ENCODE results near the gene EXD3.

The EXD3 gene

DNA sequence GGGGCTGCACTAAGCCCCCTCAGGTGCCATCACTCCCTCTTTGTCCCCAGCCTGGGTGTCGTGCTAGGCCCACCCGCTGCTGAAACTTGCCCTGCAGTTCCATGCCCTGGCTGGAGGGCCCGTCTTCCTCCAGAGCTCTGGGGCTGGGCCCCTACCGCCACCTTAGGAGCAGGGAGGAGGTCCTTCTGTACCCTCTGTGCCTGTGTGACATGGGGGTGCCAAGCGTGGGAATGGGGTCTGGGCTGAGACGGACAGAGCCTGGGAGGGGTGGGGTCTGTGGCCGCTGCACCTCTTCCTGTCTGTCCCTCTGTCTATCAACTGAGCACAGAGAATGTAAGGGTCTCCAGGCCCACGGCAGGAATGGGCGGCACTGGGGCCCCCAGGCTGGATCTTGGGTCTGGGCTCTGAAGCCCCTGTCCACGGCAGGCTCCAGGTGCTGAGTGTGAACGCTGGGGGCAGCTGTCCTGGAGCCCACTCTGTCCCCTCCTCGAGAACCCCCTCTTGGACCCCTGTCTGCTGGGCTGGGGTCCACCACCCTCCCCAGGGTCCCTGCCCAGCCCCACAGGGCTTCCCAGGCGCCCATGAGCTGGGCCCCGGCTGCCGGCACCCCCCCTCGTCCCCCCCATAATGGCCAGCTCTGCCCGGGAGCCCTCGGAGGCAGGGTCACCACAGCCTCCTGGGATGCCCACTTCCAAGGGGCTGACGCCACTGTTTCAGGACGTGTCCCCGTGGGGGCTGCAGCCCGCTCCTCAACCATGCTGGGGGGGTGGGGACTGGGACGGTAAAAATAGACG lies 105.0 kb downstream of the EXD3 start:
- DNase-seq (ENCODE audit: low read depth in 2 of 2) = no peak

DNA sequence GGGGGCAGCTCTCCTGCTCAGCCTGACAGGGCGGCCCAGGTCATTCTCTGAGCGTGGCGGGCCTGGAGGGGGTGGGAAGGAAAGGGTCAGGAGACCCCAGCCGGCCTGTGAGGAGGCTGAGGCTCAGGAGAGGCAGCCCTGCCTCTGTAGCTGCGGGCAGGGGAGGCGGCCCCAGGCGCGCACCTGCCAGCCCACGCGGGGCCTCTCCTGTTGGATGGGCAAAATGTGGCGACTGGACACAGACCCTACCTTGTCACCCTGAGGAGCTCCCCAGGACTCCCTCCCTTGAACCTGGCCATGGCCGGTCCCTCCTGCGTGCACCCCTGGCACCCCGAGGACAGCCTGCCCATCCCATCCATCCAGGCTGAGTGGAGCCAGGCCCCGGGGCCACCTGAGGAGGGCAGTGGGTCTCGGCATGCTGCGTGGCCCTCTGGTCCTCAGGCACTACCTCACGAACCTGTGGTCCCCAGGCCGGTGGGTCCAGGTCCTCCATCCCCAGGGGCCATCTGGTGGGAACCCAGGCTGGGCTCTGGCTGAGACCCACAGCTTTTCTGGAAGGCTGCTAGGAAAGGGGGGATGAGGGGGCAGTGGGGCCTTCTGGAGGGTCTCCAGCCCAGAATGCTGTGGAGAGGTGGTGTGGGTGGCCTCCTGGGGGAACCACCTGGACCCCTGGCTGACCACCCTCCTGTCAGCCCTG lies 105.8 kb downstream of the EXD3 start:
- DNase-seq (ENCODE audit: low read depth in 2 of 2) = no peak

DNA sequence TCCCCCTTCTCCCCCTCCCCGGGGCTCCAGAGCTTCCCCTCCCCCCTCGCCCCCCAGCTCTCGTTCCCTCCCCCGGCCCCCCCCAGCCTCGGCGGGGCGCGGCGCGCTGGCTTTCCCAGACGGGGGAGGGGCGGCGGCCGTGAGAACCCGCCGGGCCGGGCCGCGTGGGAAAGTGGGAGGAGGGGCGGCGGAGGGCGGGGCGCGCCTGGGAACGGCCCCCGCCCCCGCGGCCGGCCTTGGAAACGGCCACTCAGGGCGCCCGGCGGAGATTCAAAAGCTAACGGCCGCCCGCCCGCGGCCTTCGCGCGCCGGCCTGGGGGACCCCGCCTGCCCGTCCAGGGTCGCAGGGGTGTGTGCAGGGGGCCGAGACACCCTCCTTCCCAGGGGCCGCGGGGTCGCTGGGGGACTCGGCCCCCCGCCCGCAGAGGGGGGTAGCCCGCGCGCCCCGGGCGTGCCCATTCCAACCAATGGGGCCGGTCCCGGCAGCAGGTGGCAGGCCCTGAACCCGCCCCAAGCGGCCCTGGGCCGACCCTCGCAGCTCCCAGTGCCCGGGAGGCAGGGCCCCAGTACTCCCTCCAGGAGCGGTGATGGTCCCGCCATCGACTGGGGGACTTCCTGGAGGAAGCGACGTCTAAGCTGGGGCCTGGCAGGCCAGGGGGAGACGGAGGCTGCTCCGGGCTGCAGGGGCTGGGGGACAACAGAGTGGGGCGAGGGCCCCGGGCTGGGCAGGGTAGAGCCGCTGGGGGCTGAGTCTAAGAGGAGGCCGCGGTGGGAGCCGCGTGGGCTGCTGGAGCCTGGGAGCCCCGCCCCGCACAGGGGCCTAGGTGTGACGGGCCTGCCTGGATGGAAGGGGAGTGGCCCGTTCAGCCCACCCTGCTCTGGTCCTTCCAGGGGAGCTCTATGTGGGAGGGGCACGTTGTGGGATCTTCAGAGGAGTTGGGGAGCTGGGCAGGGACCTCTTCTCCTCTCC lies 106.7 kb downstream of the EXD3 start:
- DNase-seq (ENCODE audit: low read depth in 2 of 2) = no peak

DNA sequence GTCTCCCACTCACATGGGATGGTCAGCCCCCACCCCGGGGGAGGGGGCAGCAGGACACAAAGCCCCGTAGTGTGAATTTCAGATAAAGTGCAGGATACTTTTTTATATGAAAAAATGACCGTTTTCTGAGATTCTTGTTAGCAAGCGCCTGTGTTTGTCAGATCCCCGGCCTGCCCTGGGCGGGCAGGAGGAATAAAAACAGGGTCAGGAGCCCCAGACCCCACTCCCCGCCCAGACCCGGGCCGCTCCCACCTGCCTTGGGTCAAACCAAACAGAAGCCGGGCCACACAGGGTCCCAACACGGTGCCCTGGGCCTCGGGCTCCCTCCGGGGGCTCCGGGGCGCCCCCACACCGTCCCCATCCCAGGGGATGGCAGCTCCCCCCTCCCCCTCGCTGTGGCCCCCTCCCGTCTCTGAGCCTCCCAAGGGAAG lies 107.4 kb downstream of the EXD3 start:
- no peak for DNase-seq (ENCODE audit: low read depth in 2 of 2)

DNA sequence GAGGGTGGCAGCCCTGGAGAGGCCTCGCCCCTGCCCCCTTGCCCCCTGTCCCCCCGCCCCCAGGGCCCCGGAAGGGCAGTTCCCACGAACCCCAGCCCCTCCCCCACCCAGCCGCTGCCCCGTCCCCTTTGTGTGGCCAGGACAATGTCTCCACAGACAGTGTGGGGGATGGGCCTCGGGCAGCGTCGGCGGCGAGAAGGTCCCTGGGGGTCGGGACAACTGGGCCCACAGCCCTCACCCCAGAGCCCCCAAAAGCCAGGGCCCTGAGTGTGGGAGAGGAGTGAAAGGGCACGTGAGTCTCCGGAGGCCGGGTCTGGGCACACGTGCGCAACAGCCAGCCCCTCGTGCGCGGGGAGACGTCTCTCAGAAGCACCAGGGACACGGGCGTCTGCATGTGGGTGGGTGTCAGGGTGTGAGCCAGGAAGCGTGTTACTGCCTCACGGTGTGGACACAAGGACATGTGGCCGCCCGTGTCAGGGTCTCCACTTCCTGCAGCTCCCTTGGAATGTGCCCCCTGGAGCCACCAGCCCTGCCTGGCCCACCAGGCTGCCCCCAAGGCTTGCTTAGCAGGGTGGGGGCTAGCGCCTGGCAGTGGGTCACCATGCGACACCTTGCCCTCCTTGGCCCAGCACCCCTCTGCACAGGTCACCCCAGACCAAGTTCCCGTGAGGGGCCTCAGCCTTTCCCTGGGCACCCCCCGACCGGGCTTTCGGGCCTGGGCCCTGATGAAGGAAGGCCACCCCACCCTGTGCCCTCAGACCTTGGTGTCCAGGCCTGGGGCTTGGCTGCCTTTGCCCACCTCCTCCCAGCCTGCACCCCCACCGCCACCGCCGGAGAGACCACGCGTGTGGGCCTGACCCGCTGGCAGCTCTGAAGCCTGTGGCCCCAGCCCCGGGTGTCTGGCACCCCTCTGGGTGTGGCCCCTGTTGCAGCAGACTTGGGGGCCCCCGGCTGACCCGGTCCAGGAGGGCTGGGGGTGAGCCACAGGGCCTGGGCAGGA lies 108.1 kb downstream of the EXD3 start:
- no peak for DNase-seq (ENCODE audit: low read depth in 2 of 2)

DNA sequence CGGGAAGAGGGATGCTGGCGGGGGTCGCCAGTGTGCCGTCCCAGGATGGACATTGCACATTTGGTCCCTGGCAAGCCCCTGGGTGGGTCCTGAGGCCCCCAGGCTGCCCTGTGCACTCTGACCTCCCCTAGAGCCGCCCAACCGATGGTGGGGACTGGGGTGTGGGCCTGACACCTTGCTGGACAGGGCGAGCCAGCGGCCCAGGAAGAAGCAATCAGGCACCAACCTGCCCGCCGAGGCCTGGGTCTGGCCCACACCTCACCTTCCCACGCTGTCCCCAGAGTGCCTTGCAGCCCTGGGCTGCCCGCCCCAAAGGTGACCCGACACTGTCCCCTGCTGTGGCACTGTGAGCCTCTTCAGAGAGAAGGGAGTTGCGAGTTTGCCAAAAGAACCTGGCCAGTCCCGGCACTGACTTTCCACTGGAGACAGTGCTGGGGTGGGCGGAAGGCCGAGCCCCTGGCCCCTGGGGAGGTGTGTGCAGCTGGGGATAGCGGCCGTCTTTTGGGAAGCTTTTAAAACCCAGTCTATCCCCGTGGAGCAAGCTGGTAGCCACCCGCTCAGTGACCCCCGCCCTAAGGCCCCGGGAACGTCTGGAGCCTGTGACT lies 108.9 kb downstream of the EXD3 start:
- no peak for DNase-seq (ENCODE audit: low read depth in 2 of 2)

DNA sequence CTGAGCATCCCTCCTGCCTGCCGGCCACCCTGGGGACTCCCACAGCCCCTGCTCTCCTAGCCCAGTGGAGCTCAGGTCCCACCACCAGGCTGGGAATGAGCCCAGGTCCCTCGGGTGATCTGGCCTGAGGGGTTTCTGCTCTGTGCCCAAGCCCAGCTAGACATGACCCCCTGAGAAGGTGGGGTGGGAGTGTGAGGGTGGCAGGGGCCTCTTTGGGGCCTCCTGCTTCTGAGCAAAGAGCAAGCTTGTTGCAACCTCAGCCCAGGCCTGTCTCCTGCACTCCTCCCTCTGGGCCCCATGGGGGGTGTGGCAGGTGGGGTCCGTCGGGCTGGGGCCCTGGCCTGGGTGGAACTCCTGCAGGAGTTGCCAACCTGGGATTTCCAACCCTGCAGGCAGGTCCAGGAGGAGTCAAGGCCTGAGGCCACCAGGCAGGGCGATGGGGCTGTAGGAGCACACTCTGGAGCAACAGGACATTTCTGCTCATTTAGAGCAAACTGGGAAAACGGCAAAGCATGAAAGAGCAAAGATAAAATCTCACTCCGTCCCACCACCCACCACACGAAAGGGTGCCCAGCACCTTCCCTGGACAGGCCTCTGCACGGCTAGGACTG lies 109.5 kb downstream of the EXD3 start:
- DNase-seq (ENCODE audit: low read depth in 2 of 2) = no peak

DNA sequence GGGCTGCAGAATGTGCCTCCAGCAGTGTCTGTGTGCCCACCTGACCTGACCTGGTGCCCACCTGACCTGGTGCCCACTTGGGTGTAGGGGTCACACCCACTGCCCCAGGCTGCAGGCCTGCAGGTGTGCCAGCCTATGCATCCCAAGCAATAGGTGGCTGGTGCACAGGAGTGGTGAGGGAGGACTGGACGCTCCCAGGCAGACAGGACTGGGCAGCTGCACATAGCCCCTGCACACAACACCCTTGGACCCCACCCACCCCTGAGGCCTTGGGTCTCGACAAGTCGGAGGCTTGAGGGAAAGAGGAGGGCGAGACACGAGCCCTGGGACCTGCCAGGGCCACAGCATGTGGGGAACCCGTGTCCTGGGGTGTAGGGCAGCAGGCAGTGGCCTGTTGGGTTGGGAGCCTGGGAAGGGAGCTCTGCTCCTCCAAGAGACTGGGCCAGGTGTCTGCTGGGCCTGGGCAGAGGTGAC lies 110.1 kb downstream of the EXD3 start:
- no peak for DNase-seq (ENCODE audit: low read depth in 2 of 2)

DNA sequence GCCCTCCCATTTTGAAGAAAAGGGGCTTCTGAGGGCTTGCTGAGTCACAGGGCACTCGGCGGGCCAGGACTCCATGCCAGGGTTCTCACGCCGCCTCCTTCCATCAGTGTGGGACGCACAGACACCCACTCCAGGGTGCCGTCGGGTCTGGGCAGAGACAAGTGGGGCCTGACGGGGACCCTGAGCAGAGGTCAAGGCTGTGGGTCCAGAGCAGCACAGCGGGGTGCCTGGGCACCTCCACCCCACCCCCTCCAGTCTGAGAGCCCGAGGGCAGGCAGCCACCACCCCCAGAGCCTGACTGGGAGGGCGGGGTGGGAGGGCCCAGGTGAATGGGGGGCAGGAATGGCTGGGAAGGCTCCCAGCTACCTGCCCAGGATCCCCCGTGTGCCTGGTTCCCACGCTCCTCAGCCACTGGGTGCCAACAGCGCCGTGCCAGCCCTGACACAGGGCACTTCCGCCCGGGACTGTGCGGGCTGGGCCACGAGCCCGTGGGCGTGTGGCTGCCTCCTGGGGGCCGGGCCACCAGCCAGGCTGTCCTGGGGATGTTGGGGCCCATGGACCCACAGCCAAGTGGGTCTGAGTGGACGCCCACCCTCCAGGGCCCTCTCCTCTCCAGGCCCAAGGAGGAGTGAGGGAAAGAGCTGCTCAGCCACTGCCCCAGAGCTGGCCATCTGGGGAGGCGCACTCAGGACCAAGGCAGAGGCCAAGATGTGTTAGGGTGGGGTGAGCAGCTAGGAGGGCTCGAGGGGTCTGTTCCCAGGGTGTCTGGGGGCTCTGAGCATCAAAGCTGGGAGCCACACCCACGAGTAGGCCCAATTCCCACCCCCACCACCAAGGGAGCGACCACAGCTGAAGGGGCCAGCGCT lies 110.7 kb downstream of the EXD3 start:
- no peak for DNase-seq (ENCODE audit: low read depth in 2 of 2)

DNA sequence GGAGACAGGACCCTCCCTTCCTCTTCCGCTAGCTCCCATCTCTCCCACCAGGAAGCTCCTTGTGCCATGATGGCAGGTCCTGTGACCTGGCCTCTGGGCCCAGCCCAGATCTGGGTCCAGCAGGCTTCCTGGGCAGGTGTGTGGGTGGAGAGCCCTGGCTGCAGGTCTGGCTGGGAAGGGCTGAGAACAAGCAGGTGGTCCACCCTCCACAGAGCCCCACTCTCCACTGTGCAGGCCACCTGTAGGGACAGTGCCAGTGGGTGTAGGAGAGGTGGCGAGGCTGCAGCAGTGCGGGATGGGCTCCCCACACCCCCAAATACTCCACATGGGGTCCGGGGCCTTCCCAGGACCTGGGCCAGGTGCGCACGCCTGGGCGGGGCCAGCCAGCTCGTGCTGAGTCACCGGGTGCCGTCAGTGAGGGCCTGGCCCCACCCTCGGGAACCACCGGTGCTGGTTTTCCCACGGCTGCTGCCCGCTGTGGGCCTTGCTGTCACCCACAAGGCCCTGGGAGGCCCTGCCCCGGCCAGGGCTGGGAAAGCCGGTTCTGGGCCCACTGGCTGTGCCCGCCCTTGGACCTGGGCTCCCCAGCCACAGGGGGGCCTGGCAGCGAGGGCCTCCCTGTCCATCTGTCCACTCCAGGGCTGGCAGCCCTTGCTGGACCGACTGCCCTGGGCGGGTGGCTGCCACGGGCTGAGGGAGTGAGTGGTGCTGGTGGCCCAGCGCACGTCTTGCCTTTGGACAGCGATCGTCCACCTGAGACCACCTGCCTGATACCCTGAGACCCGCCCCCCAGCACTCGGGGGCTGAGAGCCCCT lies 111.6 kb downstream of the EXD3 start:
- no peak for DNase-seq (ENCODE audit: low read depth in 2 of 2)

DNA sequence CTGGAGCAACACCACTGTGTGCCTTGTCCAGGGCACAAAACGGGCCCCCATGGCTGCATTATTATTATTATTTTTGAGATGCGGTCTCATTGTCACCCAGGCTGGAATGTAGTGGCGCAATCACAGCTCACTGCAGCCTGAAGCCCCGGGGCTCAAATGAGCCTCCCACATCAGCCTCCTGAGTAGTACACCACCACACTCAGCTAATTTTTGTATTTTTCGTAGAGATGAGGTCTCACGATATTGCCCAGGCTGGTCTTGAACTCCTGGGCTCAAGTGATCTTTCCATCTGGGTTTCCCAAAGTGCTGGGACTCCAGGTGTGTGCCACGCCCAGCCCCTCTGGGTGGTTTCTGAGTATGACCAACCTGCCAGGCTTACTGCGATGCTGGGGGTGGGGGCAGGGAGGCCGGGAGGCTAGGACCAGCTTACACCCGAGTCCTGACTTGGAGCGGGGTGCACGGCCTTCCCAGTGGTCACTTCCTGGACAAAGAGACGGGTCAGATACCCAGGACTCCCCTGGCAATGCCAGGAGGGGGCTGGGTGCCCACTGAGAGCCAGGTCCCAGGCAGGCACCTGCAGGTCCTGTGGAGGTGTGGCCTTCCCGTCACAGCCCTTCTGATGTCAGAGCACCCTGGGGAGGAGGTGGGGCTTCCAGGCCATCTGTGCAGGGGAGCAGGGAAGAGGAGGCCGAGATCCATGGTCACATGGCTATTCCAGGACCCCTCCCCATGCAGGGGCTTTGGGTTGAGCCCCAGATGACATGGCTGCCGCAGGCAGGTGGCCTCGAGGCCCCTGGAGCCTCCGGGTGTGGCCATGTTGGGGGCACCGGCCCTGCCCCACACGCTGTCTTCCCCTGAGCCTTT lies 112.5 kb downstream of the EXD3 start:
- no peak for DNase-seq (ENCODE audit: low read depth in 2 of 2)

DNA sequence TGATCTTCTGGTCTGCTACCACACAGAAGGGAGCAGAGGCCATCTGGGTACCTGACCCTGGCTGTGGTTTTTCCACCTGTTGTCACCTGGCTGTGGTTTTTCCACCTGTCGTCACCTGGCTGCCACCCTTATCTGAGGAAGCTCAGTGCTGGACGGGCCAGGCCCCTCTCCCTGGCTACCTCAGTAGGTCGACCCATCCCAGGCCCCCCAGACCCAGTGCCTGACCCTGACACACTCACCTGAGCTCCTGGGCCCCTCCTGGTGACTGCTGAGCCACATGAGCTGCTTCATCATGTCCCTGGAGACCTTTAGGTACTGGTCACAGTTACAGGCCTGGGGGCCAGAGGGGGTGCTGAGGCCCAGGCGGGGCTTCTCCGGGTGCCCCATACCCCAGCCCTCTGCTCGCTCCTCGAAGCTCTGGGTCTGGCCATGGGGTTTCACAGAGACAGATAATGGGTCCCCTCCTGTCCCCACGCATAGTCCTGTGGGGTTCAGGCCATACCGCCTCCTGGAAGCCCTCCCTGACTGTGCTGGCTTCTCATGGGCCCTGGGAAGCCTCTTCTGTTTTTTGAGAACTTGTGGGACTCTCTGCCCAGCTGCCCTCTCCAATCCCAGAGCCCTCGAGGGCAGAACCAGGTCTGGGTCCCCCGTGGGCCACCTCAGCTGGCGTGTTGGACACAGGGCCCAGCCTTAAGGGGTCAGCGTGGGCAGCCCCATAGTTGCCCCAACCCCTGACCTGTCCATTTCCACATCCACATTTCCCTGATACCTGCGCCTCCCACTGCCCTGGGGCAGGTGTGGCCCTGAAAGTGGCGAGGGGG lies 113.4 kb downstream of the EXD3 start:
- DNase-seq (ENCODE audit: low read depth in 2 of 2) = no peak

DNA sequence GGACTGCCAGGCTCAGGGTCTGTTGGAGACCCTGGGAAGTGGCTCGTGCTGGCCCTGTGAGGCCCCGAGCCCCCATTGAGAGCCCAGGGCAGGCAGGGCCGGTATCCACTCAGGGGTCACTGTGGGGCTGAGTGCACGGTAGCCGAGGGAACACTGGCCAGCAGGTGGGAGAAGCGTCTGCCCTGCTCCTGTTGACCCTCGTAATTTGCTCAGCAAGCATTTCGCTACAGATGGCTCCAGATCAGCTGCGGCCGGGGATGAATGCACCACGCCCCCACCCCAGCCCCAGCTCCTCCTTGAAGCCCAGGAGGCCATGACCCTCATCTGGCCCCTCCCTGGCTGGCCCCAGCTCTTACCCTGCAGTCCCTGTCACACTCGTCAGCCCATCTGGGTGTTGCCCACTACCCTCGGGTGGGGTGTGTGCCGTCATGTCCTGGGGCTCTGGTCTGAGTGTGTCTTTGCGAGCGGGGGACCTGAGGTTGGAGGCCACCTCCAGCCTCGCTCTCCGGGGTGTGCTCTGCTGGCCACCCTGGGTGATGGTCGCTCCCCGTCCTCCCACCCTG lies 114.8 kb downstream of the EXD3 start:
- DNase-seq (ENCODE audit: low read depth in 2 of 2) = no peak

DNA sequence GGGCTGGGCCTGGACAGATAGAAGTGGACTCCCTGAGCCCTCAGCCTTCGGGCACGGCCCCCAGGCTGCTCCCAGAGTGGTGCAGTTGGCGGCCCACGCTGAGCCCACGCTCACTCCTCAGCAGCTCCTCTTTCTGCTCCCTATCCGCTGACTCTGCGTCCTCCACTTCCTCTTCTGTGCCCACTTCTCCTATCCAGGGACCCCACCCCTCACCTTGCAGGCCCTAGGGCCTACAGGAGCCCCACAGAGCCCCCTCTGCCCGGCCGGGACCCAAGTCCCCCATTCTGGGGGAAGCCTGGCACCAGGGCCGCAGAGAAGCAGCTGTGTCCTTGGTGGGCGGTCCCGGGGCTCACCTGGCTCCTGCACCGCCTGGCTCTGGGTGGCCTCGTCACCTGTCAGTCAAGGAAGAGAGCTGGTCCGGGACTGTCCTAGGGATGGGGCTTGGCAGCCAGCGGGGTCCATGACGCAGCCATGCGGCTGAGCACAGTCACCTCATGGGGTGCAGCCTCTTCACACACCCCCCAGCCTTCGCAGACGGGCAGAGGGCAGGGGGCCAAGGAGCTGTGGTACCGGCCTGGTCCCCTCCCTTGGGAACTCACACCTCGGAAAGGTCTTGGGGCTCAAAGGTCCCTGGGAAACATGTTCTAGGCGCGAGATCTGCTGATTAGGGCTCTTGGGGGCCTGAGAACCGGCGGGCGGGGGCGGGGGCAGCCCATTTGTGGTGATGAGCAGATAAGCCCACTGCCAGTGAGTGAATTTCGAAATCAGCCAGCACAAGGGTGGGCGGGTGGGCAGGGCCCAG lies 115.5 kb downstream of the EXD3 start:
- DNase-seq (ENCODE audit: low read depth in 2 of 2) = no peak

DNA sequence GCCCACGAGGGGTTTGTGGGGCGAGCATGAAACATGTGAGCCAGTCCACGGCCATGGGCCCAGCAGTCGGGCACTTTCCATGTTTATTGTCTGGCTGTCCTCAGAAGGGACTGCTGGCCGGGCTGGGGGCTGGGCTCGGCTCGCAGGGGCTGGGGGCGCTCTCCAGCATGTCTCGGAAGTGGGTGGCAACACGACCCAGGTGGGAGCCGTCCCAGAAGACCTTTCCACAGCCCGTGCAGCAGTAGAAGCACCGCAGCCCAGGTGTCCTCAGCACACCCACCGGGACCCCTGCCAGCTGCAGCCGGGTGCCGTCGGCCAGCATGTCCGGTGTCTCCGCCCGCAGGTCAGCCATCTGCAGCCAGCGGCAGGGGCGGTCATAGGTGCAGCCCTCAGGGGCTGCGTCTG lies 116.1 kb downstream of the EXD3 start:
- no peak for DNase-seq (ENCODE audit: low read depth in 2 of 2)

Data from fibroblast of skin of left quadriceps (primary cell).